GM23248 (cell line): Measurements from ENCODE around the gene ECT2L. TPM values are rescaled to one million over a fixed set of nuclear protein-coding genes. Genes with fewer than 3 reads are reported as not detected.

Source experiments
- DNase-seq: peaks from one replicate; pipeline ENCODE4 v3.0.0-alpha.2; 2015
- H2AFZ ChIP-seq: fragments of 200-600 bp; sonication (generic); 2 replicates; pipeline ENCODE4 v1.6.1; 2016; ENCODE audit warnings: antibody characterized with exemption
- H3F3A ChIP-seq: fragments of 200-600 bp; sonication (generic); 2 replicates; pipeline ENCODE4 v1.6.1; 2016; ENCODE audit warnings: mild to moderate bottlenecking, antibody characterized with exemption, mixed run types; ENCODE audit not compliant: insufficient read depth
- H3K27ac ChIP-seq: fragments of 200-600 bp; sonication (generic); 2 replicates; pipeline ENCODE4 v1.5.1; 2016; ENCODE audit warnings: mild to moderate bottlenecking
- H3K27me3 ChIP-seq: fragments of 200-600 bp; sonication (generic); replicated peaks from 2 replicates; pipeline ENCODE4 v1.6.1; 2016; ENCODE audit warnings: mild to moderate bottlenecking; ENCODE audit not compliant: insufficient read depth
- H3K36me3 ChIP-seq: fragments of 200-600 bp; sonication (generic); 2 replicates; pipeline ENCODE4 v1.6.1; 2016; ENCODE audit warnings: low read depth, mild to moderate bottlenecking
- H3K4me1 ChIP-seq: fragments of 200-600 bp; sonication (generic); 2 replicates; pipeline ENCODE4 v1.6.1; 2016; ENCODE audit warnings: mild to moderate bottlenecking; ENCODE audit not compliant: insufficient read depth
- H3K4me2 ChIP-seq: fragments of 200-600 bp; sonication (generic); one replicate; pipeline ENCODE4 v1.6.1; 2016; ENCODE audit warnings: mild to moderate bottlenecking; ENCODE audit not compliant: unreplicated experiment
- H3K4me3 ChIP-seq: fragments of 200-600 bp; sonication (generic); 2 replicates; pipeline ENCODE4 v1.5.1; 2016; ENCODE audit warnings: mild to moderate bottlenecking
- H3K79me2 ChIP-seq: fragments of 200-600 bp; sonication (generic); 2 replicates; pipeline ENCODE4 v1.6.1; 2016; ENCODE audit warnings: mild to moderate bottlenecking; ENCODE audit not compliant: insufficient read depth
- H3K9ac ChIP-seq: fragments of 200-600 bp; sonication (generic); 2 replicates; pipeline ENCODE4 v1.6.1; 2016; ENCODE audit warnings: mild to moderate bottlenecking
- H3K9me2 ChIP-seq: fragments of 200-600 bp; sonication (generic); 2 replicates; pipeline ENCODE4 v1.6.1; 2016; ENCODE audit warnings: mixed run types, mild to moderate bottlenecking, moderate library complexity; ENCODE audit not compliant: insufficient read depth
- H3K9me3 ChIP-seq: fragments of 200-600 bp; sonication (generic); one replicate; pipeline ENCODE4 v1.6.1; 2017; ENCODE audit warnings: low read depth
- H4K20me1 ChIP-seq: fragments of 200-600 bp; sonication (generic); 2 replicates; pipeline ENCODE4 v1.6.0; 2016; ENCODE audit not compliant: insufficient read depth
- EZH2 ChIP-seq: fragments of 200-600 bp; sonication (generic); IDR thresholded peaks from 2 replicates; pipeline ENCODE4 v1.6.1; 2018; ENCODE audit warnings: antibody characterized with exemption, mild to moderate bottlenecking; ENCODE audit not compliant: insufficient read depth, poor library complexity, severe bottlenecking
- EZH2phosphoT487 ChIP-seq: fragments of 200-600 bp; sonication (generic); IDR thresholded peaks from 2 replicates; pipeline ENCODE4 v1.6.1; 2018; ENCODE audit warnings: antibody characterized with exemption, moderate library complexity, mild to moderate bottlenecking, low read depth; ENCODE audit not compliant: insufficient read depth
- WGBS, 2 experiments: methylation state at CpG; one replicate each; pipeline ENCODE4 v1.1.6; 2015 to 2017; ENCODE audit warnings: low lambda C conversion rate in 2 of 2, low coverage in 1 of 2; ENCODE audit errors: missing lambda C conversion rate in 2 of 2; 5-methylcytosine and 5-hydroxymethylcytosine counted together
- in situ Hi-C: fragments of 300-500 bp; cut with MboI; formaldehyde crosslinking; loops from 2 replicates; pipeline ENCODE4 v1.15.0; 2020
- polyA plus RNA-seq: library from polyadenylated mRNA; unstranded; fragments of >200 nt; fragmentation: Nextera tagmentation; extraction: Ambion mirVana; gene quantifications from 2 replicates; pipeline ENCODE4 v1.2.1, GENCODE V29; 2016
- total RNA-seq: library from RNA; depleted of rRNA; stranded (reverse); fragments of >200 nt; shearing (Covaris generic); gene quantifications from 2 replicates; pipeline ENCODE4 v1.2.3, GENCODE V29; 2014

The ECT2L gene
- total and polyA plus RNA-seq, 2 experiments from 2014 or later: not detected

DNA sequence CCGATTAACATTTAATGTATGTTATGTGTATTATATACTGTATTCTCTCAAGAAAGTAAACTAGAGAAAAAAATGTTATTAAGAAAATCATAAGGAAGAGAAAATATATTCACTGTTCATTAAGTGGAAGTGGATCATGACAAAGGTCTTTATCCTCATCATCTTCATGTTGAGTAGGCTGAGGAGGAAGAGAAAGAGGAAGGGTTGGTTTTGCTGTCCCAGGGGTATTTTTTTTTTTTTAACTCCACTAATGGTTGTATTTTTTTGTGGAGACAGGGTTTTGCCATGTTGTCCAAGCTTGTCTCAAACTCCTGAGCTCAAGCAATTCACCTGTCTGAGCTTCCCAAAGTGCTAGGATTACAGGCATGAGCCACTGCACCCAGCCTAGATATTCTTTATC is 11.0 kb downstream of the ECT2L start:
- no peak overlapping the region for H3K27ac ChIP-seq
- no peaks in the 10 kb centered on the region for H4K20me1 ChIP-seq
- no peaks in the 10 kb centered on the region for H3K27me3 ChIP-seq
- no peaks in the 10 kb centered on the region for H3K36me3 ChIP-seq
- TF ChIP-seq EZH2: no peak
- TF ChIP-seq EZH2phosphoT487: no peak
- H3K79me2 ChIP-seq: no peaks in the 10 kb centered on the region
- H3K9ac ChIP-seq: no peak overlapping the region
- no peaks in the 10 kb centered on the region for H3F3A ChIP-seq
- no peak overlapping the region for H2AFZ ChIP-seq
- H3K9me3 ChIP-seq: no peaks in the 10 kb centered on the region
- H3K9me2 ChIP-seq: no peaks in the 10 kb centered on the region
- in situ Hi-C loops: no loop called here
- WGBS, 2 experiments: 89 to 97% methylated on average over 1 of the region's 1 CpG
- H3K4me2 ChIP-seq: no peak overlapping the region
- no peak overlapping the region for H3K4me3 ChIP-seq
- no peak for DNase-seq
- H3K4me1 ChIP-seq: peaks cover 13% of the 10 kb centered on the region; the same call in 1 of the 2 replicates

DNA sequence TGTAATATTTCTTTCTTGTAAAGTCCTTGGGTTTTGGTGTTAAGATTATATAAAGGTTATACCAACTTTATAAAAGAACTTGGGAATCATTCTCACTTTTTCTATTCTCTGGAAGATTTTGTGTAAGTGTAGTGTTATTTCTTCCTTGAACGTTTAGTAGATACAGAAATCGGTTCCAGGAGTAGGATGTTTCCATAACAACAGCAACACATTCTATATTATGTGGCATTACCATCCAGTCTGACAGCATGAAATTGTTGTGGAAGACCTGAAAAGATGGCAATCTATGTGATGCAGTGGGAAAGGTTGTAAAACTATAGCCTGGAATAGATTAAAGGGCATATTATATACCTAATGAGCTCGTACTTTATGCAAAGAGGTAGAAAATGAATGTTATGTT is 13.8 kb downstream of the ECT2L start:
- 79 to 88% methylated on average over 3 of the region's 3 CpGs for WGBS, 2 experiments
- Histone ChIP-seq H4K20me1 (no peaks in the 10 kb centered on the region), H3K4me2 (no peak overlapping the region), H2AFZ (no peak overlapping the region), H3K9ac (no peak overlapping the region), H3K4me3 (no peak overlapping the region), H3K27ac (no peak overlapping the region), H3K79me2 (no peaks in the 10 kb centered on the region), H3K4me1 (no peaks in the 10 kb centered on the region), H3F3A (no peaks in the 10 kb centered on the region), H3K36me3 (no peaks in the 10 kb centered on the region), H3K9me3 (no peaks in the 10 kb centered on the region), H3K27me3 (no peaks in the 10 kb centered on the region), H3K9me2 (no peaks in the 10 kb centered on the region)
- DNase-seq: no peak
- in situ Hi-C loops: loop anchor here (10.0 kb wide), 2 partner anchors 175 to 545 kb away; partner anchors contain the start of gene REPS1
- TF ChIP-seq EZH2phosphoT487: no peak
- no peak for TF ChIP-seq EZH2

DNA sequence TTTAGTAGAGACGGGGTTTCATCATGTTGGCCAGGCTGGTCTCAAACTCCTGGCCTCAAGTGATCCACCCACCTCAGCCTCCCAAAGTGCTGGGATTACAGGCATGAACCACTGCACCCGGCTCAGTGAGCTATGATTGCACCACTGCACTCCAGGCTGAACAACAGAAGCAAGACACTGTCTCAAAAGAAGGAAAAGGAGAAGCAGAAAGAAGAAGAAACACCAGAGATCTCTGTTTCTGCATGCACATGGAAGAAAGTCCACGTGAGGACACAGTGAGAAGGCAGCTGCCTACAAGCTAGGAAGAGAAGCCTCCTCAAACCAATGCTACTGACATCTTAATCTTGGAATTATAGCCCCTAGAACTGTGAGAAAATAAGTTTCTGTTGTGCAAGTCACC is 16.0 kb downstream of the ECT2L start:
- H3F3A ChIP-seq: no peaks in the 10 kb centered on the region
- no peaks in the 10 kb centered on the region for H3K9me3 ChIP-seq
- no peaks in the 10 kb centered on the region for H3K36me3 ChIP-seq
- H3K9me2 ChIP-seq: no peaks in the 10 kb centered on the region
- no peak overlapping the region for H3K4me2 ChIP-seq
- no peak overlapping the region for H3K9ac ChIP-seq
- no peak overlapping the region for H3K27ac ChIP-seq
- no peak overlapping the region for H3K4me3 ChIP-seq
- in situ Hi-C loops: loop anchor here (10.0 kb wide), 2 partner anchors 173 to 543 kb away; partner anchors contain the start of gene REPS1
- H2AFZ ChIP-seq: no peak overlapping the region
- no peaks in the 10 kb centered on the region for H3K4me1 ChIP-seq
- H4K20me1 ChIP-seq: no peaks in the 10 kb centered on the region
- TF ChIP-seq EZH2 (no peak), EZH2phosphoT487 (no peak)
- no peaks in the 10 kb centered on the region for H3K79me2 ChIP-seq
- DNase-seq: no peak
- H3K27me3 ChIP-seq: no peaks in the 10 kb centered on the region
- 72 to 75% methylated on average over 3 of the region's 3 CpGs for WGBS, 2 experiments

DNA sequence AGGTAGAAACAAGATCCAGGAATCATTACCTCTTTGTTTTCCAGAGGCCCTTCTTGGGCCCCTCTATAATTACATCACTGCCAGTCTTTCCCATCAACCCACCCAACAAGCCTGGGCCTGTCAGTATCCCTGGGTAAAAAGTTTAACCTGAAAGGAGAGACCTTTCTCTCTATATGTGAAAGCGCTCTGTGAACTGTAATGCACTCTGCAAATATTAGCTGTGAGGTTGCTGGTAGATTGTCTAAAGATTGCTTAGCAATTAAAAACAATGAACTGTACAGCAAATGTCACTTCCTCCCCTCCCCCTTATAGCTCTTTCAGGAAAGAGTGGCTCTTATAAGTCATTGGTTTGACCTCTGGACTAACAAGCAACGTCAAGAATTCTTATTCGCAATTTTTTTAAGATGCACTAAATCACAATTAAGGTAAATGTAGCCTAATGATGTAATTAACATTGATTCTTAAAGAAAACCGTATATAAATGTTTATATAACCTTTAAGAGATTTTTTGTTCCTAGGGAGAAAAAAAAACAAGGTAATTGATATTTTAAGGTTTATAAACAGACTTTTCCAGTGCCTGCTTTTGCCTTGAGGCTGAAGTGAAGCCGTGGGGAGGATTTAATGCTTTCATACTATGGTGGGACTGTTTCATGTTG is 18.4 kb downstream of the ECT2L start:
- TF ChIP-seq EZH2: no peak
- no peak for TF ChIP-seq EZH2phosphoT487
- Histone ChIP-seq H3K9me2 (no peaks in the 10 kb centered on the region), H3K79me2 (no peaks in the 10 kb centered on the region), H3K27me3 (no peaks in the 10 kb centered on the region), H3K4me1 (peaks cover 8% of the 10 kb centered on the region), H3K36me3 (no peaks in the 10 kb centered on the region), H3K9ac (no peak overlapping the region), H3F3A (no peaks in the 10 kb centered on the region), H3K27ac (no peak overlapping the region), H3K4me3 (no peak overlapping the region), H3K9me3 (no peaks in the 10 kb centered on the region), H4K20me1 (no peaks in the 10 kb centered on the region), H3K4me2 (no peak overlapping the region), H2AFZ (no peak overlapping the region)
- in situ Hi-C loops: loop anchor here (10.0 kb wide), 2 partner anchors 170 to 540 kb away; partner anchors contain the start of gene REPS1
- 64 to 68% methylated on average over 5 of the region's 5 CpGs for WGBS, 2 experiments
- DNase-seq: no peak
